Measurements from ENCODE around the gene ABCD4. TPM values are rescaled to one million over a fixed set of nuclear protein-coding genes. Genes with fewer than 3 reads are reported as not detected.

Gene ABCD4
- total and polyA plus RNA-seq, 8 donors = 37.0 to 136 (median 118) TPM

- no peak within 1 kb of the TSS for H3K27ac ChIP-seq
- H3K36me3 ChIP-seq = no peaks in the 10 kb centered on the region
- H3K27me3 ChIP-seq = peaks cover 67 to 90% of the 10 kb centered on the region in 2 donors
- TF ChIP-seq CTCF (IDR thresholded peaks at IDR 0.05) = no peak
- no peak within 1 kb of the TSS for H3K4me3 ChIP-seq
- no peaks in the 10 kb centered on the region for H3K9me3 ChIP-seq
- intact Hi-C loops (cut with DNase I) = no loop called here
- H3K4me1 ChIP-seq = peaks cover 15 to 22% of the 10 kb centered on the region in 2 donors
- DNase-seq (no peak), ATAC-seq (no peak)
Measured at GRCh38 chr14:74238974-74239847, 63.5 kb downstream of the ABCD4 start, which contains the start of gene VSX2. Gene VSX2, plus strand, starts transcription at chr14:74239449. Its CDS starts 113 bp downstream, at chr14:74239562.

- peaks cover 0 to under 1% of the 10 kb centered on the region in 2 donors for H3K9me3 ChIP-seq
- intact Hi-C loops (cut with DNase I) = no loop called here
- no peak overlapping the region for H3K27ac ChIP-seq
- H3K36me3 ChIP-seq = no peaks in the 10 kb centered on the region
- no peak overlapping the region for H3K4me3 ChIP-seq
- H3K27me3 ChIP-seq = peaks cover 50 to 74% of the 10 kb centered on the region in 2 donors
- no peak for TF ChIP-seq CTCF (IDR thresholded peaks at IDR 0.05)
- no peak for DNase-seq
- peaks cover 15 to 22% of the 10 kb centered on the region in 2 donors for H3K4me1 ChIP-seq
- no peak for ATAC-seq
Measured at GRCh38 chr14:74237441-74237840, 65.3 kb downstream of the ABCD4 start.

Other genes starting within 250 kb of the ABCD4 start
- 10 to 100 TPM; 23.0 to 62.4 TPM for gene ALDH6A1, start 218.5 kb downstream of the ABCD4 start, total RNA-seq
- gene ALDH6A1, start 218.5 kb downstream of the ABCD4 start, polyA plus RNA-seq (ENCODE audit: insufficient read length in 6 of 6) = 10 to 100 TPM; 23.6 to 37.1 (median 29.0) TPM
- gene LIN52, start 218.0 kb downstream of the ABCD4 start, total RNA-seq = 10 to 100 TPM; 10.1 to 12.0 TPM
- 10 to 100 TPM; 13.3 to 16.7 (median 16.1) TPM for gene LIN52, start 218.0 kb downstream of the ABCD4 start, polyA plus RNA-seq (ENCODE audit: insufficient read length in 6 of 6)
- not detected for gene VSX2, start 63.5 kb downstream of the ABCD4 start, total RNA-seq
- not detected for gene VSX2, start 63.5 kb downstream of the ABCD4 start, polyA plus RNA-seq (ENCODE audit: insufficient read length in 6 of 6)
- not detected for gene VRTN, start 45.5 kb upstream of the ABCD4 start, total RNA-seq
- gene VRTN, start 45.5 kb upstream of the ABCD4 start, polyA plus RNA-seq (ENCODE audit: insufficient read length in 6 of 6) = under 1 TPM in 1 of 6 donors, not detected in 5; 0.04 TPM
- gene SYNDIG1L, start 123.3 kb upstream of the ABCD4 start, total RNA-seq = under 1 TPM; 0.39 to 0.87 TPM
- gene SYNDIG1L, start 123.3 kb upstream of the ABCD4 start, polyA plus RNA-seq (ENCODE audit: insufficient read length in 6 of 6) = under 1 TPM; 0.37 to 0.83 (median 0.59) TPM
- gene NPC2, start 190.4 kb upstream of the ABCD4 start, total RNA-seq = 1,000 to 10,000 TPM in 1 of 2 donors, 100 to 1,000 TPM in 1; 967 to 1,413 TPM
- gene NPC2, start 190.4 kb upstream of the ABCD4 start, polyA plus RNA-seq (ENCODE audit: insufficient read length in 6 of 6) = 1,000 to 10,000 TPM in 3 of 6 donors, 100 to 1,000 TPM in 3; 776 to 1,143 (median 968) TPM
- gene ISCA2, start 190.8 kb upstream of the ABCD4 start, total RNA-seq = 10 to 100 TPM; 22.7 to 27.7 TPM
- 10 to 100 TPM; 29.4 to 35.2 (median 32.2) TPM for gene ISCA2, start 190.8 kb upstream of the ABCD4 start, polyA plus RNA-seq (ENCODE audit: insufficient read length in 6 of 6)

All from left lung (tissue), 10 donors.